Peyer's patch (tissue), 4 donors: Measurements from ENCODE around the gene MPP7.

Experiments used
- CTCF ChIP-seq, 6 experiments: fragments of 450-650 bp in 4 of 6; fragments of 200-600 bp in 2 of 6; sonication (generic) in 1 of 6; IDR thresholded peaks; one replicate each; pipeline ENCODE4 v1.5.1; 2017 to 2019; ENCODE audit warnings: antibody characterized with exemption in 6 of 6, mild to moderate bottlenecking in 3 of 6, moderate library complexity in 1 of 6
- POLR2A ChIP-seq, 2 donors: fragments of 450-650 bp; IDR thresholded peaks; one replicate each; pipeline ENCODE4 v1.5.1; 2017; ENCODE audit warnings: antibody characterized with exemption in 2 of 2, mild to moderate bottlenecking in 2 of 2, moderate library complexity in 2 of 2

- TF ChIP-seq CTCF (IDR thresholded peaks at IDR 0.05) (no peak), POLR2A (IDR thresholded peaks at IDR 0.05) (no peak)
Measured at GRCh38 chr10:28273343-28273742, 29.5 kb downstream of the MPP7 start.
